Measurements from ENCODE around the gene MLLT10.
"Not testable (repeated sequence)": the region's sequence is repeated elsewhere in the genome, so short reads cannot be mapped to it uniquely, and the experiment has no call there.

Gene MLLT10

GRCh38 chr10:21700474-21700873 lies 166.4 kb downstream of the MLLT10 start:
- DNase-seq (ENCODE audit: low spot score) = no peak

GRCh38 chr10:21702633-21703111 lies 168.6 kb downstream of the MLLT10 start:
- DNase-seq (ENCODE audit: low spot score) = peak; percentile 14

GRCh38 chr10:21705142-21705827 lies 171.3 kb downstream of the MLLT10 start:
- DNase-seq (ENCODE audit: low spot score) = no peak

GRCh38 chr10:21705828-21706176 lies 171.8 kb downstream of the MLLT10 start:
- no peak for DNase-seq (ENCODE audit: low spot score)

- no peak for DNase-seq (ENCODE audit: low spot score)
Observed at GRCh38 chr10:21707498-21707897, 173.5 kb downstream of the MLLT10 start.

GRCh38 chr10:21712975-21713374 lies 178.9 kb downstream of the MLLT10 start:
- DNase-seq (ENCODE audit: low spot score) = no peak

- DNase-seq (ENCODE audit: low spot score) = no peak
Observed at GRCh38 chr10:21715531-21716195, 181.6 kb downstream of the MLLT10 start.

- DNase-seq (ENCODE audit: low spot score) = not testable (repeated sequence)
Observed at GRCh38 chr10:21717437-21718054, 183.5 kb downstream of the MLLT10 start.

GRCh38 chr10:21719502-21719901 lies 185.5 kb downstream of the MLLT10 start:
- DNase-seq (ENCODE audit: low spot score) = no peak

GRCh38 chr10:21720090-21720489 lies 186.1 kb downstream of the MLLT10 start:
- DNase-seq (ENCODE audit: low spot score) = no peak

- DNase-seq (ENCODE audit: low spot score) = no peak
Observed at GRCh38 chr10:21721000-21721665, 187.1 kb downstream of the MLLT10 start.

GRCh38 chr10:21722209-21722608 lies 188.2 kb downstream of the MLLT10 start:
- no peak for DNase-seq (ENCODE audit: low spot score)

GRCh38 chr10:21724020-21724589 lies 190.1 kb downstream of the MLLT10 start:
- DNase-seq (ENCODE audit: low spot score) = no peak

GRCh38 chr10:21724687-21725367 lies 190.8 kb downstream of the MLLT10 start:
- DNase-seq (ENCODE audit: low spot score) = peak; percentile 66

GRCh38 chr10:21726601-21727225 lies 192.7 kb downstream of the MLLT10 start:
- DNase-seq (ENCODE audit: low spot score) = no peak

GRCh38 chr10:21727452-21728168 lies 193.6 kb downstream of the MLLT10 start:
- peak; percentile 11 for DNase-seq (ENCODE audit: low spot score)

- no peak for DNase-seq (ENCODE audit: low spot score)
Observed at GRCh38 chr10:21728618-21729017, 194.6 kb downstream of the MLLT10 start.

- peak; percentile 35 for DNase-seq (ENCODE audit: low spot score)
Observed at GRCh38 chr10:21732067-21732772, 198.2 kb downstream of the MLLT10 start.

GRCh38 chr10:21733710-21734109 lies 199.7 kb downstream of the MLLT10 start:
- no peak for DNase-seq (ENCODE audit: low spot score)

- no peak for DNase-seq (ENCODE audit: low spot score)
Observed at GRCh38 chr10:21737106-21737505, 203.1 kb downstream of the MLLT10 start.
